Measurements from ENCODE around the gene LDLRAD4. TPM values are rescaled to one million over a fixed set of nuclear protein-coding genes. Genes with fewer than 3 reads are reported as not detected.

Gene LDLRAD4
- total RNA-seq, 1 donor from 2014 or later, result 24.7 TPM

- intact Hi-C loops (cut with micrococcal nuclease), result loop anchor here (5.0 kb wide), 3 partner anchors 292 to 678 kb away; partner anchors contain the start of genes CEP76 and PSMG2
Observed at GRCh38 chr18:13379930-13380690, 161.6 kb downstream of the LDLRAD4 start.

- intact Hi-C loops (cut with micrococcal nuclease), result no loop called here
Observed at GRCh38 chr18:13380691-13381070, 162.1 kb downstream of the LDLRAD4 start.

- intact Hi-C loops (cut with micrococcal nuclease), result no loop called here
Observed at GRCh38 chr18:13381331-13381730, 162.8 kb downstream of the LDLRAD4 start.

GRCh38 chr18:13381944-13382365 lies 163.4 kb downstream of the LDLRAD4 start:
- intact Hi-C loops (cut with micrococcal nuclease), result loop anchor here (1.0 kb wide), 1 partner anchor 166 kb away; no protein-coding TSS in a partner anchor

- intact Hi-C loops (cut with micrococcal nuclease), result loop anchor here (1.0 kb wide), 1 partner anchor 166 kb away; no protein-coding TSS in a partner anchor
Observed at GRCh38 chr18:13382366-13382953, 163.9 kb downstream of the LDLRAD4 start.

GRCh38 chr18:13382954-13383827 lies 164.6 kb downstream of the LDLRAD4 start:
- intact Hi-C loops (cut with micrococcal nuclease), result loop anchor here (1.0 kb wide), 1 partner anchor 167 kb away; no protein-coding TSS in a partner anchor

GRCh38 chr18:13386891-13387801 lies 168.6 kb downstream of the LDLRAD4 start:
- intact Hi-C loops (cut with micrococcal nuclease), result no loop called here

GRCh38 chr18:13387855-13388548 lies 169.4 kb downstream of the LDLRAD4 start:
- intact Hi-C loops (cut with micrococcal nuclease), result no loop called here

GRCh38 chr18:13388586-13389490 lies 170.3 kb downstream of the LDLRAD4 start:
- intact Hi-C loops (cut with micrococcal nuclease), result no loop called here

- intact Hi-C loops (cut with micrococcal nuclease), result no loop called here
Observed at GRCh38 chr18:13389491-13390131, 171.1 kb downstream of the LDLRAD4 start.

GRCh38 chr18:13390196-13390595 lies 171.6 kb downstream of the LDLRAD4 start:
- intact Hi-C loops (cut with micrococcal nuclease), result no loop called here

GRCh38 chr18:13390711-13391110 lies 172.2 kb downstream of the LDLRAD4 start:
- intact Hi-C loops (cut with micrococcal nuclease), result no loop called here

- intact Hi-C loops (cut with micrococcal nuclease), result no loop called here
Observed at GRCh38 chr18:13392029-13392750, 173.6 kb downstream of the LDLRAD4 start.

GRCh38 chr18:13392899-13393298 lies 174.3 kb downstream of the LDLRAD4 start:
- intact Hi-C loops (cut with micrococcal nuclease), result no loop called here

- intact Hi-C loops (cut with micrococcal nuclease), result no loop called here
Observed at GRCh38 chr18:13393338-13393737, 174.8 kb downstream of the LDLRAD4 start.

- intact Hi-C loops (cut with micrococcal nuclease), result no loop called here
Observed at GRCh38 chr18:13394801-13395200, 176.2 kb downstream of the LDLRAD4 start.

GRCh38 chr18:13395577-13395976 lies 177.0 kb downstream of the LDLRAD4 start:
- intact Hi-C loops (cut with micrococcal nuclease), result no loop called here
